ENCODE measurements around the gene SPR.
A peak's percentile ranks its signal among the peaks of the same experiment; 100 is the strongest.

The SPR gene

DNA sequence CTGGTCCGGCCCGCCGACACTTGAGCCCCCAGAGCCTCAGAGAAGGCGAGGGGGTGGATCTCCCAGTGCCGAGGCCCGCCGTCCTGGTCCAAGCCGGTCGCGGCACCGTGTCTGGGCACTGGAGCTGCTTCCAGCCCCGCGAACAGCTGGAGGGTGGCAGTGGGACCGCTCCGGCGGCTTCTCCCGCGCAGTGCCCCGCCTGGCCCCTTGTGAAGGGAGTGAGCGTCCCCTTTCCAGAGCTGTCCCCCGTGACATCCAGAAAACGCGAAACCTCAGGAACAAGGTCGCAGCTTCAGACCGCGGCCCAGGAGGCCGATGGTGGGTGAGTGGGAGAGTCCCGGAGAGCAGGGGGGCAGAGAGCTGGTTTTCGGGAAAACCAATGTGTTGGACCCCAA, 29.5 kb downstream of the SPR start:
- DNase-seq, result no peak

GRCh38 chr2:72917138-72917876, 30.1 kb downstream of the SPR start, which contains the start of gene EMX1:
Gene EMX1 (plus strand): TSS chr2:72917519. CDS start chr2:72917853, 334 bp downstream.
- DNase-seq, result peak; percentile 79

- DNase-seq, result no peak
These were observed 30.8 kb downstream of the SPR start for GRCh38 chr2:72917877-72918553.

GRCh38 chr2:72919414-72920317, 32.5 kb downstream of the SPR start:
- DNase-seq, result no peak

DNA sequence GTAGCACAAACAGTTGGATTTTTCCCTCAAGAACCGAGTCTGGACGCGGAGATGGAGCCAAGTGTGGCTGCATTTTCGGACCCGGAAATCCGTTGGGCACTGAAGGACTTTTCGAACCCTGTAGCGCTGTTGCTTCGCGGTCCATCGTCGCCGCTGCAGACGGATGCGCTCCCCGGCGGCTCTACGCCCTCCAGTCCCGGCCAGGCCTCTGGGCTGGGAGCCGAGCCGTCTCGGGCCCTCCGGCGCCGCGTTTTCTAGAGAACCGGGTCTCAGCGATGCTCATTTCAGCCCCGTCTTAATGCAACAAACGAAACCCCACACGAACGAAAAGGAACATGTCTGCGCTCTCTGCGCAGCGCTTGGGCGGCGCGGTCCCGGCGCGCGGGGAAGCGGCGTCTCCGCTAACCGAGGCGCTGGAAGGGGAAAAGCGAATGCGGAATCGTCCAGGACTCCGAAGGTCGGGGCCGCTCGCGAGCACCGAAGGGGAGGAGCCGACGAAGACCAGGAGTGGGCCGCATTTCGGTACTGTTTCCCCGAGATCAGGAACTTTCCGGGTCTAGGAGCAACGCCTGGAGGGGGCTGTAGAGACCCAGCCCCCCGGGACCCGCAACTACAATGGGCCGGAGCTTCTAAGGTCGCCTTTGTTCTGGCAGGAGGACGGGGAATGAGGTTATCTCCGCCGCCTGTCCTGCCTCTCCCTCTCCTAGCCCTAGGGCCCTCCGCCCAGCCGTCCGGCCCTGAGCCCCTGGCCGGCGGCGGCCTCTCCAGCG, 33.3 kb downstream of the SPR start:
- no peak for DNase-seq

- no peak for DNase-seq
These were observed 34.1 kb downstream of the SPR start for GRCh38 chr2:72921088-72921851.

DNA sequence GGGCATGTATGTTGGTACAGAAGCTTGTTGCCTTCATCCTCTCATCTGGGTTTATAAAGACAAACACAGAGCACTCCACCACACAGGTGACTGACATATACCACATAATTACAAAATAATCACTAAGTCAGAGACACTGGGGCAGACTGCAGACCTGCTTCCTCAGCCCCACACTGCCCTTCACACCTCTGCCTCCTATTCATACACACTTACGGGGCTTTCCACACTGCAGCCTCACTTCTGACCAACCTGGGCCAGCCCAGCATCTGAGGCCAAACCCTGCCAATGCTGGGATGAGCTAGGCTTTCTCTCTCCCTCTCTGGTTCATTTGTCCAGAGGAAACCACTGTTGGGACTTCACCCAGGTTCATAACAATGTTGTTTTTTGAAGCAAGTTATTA, 34.6 kb downstream of the SPR start:
- DNase-seq, result no peak

GRCh38 chr2:72923833-72924352, 36.7 kb downstream of the SPR start:
- DNase-seq, result no peak

DNA sequence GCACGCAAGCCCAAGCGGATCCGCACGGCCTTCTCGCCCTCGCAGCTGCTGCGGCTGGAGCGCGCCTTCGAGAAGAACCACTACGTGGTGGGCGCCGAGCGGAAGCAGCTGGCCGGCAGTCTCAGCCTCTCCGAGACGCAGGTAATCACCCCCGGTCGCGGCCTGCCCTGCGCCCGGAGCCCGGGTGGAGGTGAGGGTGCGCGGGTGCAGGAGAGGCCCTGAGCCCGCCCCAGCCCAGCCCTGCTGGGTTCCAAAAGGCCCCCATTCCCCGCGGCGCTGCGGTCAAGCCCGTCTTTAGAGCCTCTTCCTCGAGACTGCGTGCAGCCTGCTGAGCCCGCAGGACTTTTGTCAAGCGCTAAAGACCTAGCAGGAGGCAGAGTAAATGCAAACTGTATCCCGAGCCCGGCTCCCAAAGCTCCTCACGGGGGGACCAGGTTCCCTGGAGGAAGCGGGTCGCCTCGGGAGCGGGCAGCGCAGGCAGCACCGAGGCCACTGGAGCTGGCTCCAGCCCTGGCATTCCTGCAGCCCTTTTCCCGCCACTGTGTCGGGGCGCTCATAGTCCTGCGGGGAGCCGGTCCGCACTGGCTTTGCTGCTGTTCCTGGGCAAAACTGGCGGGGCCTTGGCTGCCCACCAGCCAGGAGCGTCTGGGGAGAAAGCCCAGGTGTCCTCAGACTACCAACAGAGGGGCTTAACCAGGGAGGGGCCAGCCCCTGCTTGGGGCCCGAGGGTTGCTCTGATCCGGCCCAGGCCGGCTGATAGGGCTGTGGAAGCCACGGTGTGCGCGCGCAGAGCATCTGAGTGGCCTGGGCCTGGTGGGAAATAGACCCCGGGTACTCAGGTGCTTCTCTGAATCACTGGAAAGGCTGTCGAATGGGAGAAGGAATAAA, 37.4 kb downstream of the SPR start:
- no peak for DNase-seq

DNA sequence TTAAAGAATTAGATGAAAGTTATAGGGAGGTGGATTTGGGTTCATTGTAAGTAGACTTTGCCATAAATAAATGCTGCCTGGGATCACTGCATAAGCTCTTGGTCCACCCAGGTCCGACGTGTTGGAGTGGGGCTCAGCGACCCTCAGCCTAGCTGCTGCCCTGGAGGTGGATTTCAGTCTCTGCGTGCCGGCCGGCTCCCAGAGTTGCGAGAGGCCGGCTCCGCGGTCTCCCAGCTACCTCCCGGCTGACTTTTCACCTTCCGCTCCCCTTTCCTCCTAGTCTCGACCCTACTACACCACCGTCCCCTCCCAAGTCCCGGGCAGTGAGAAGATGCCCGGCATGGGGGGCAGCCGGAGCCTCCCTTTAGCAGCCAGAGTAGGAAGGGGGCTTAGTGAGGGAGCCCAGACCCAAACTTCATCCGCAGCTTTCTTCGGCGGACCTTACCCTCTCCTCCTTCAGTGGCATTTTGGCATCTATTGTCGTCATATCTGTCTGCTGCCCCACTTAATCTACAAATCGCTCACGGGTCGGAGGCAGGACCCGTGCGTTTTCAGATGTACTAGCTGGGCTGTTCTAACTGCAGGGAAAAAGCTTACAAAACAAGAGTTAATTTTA, 38.2 kb downstream of the SPR start:
- no peak for DNase-seq

DNA sequence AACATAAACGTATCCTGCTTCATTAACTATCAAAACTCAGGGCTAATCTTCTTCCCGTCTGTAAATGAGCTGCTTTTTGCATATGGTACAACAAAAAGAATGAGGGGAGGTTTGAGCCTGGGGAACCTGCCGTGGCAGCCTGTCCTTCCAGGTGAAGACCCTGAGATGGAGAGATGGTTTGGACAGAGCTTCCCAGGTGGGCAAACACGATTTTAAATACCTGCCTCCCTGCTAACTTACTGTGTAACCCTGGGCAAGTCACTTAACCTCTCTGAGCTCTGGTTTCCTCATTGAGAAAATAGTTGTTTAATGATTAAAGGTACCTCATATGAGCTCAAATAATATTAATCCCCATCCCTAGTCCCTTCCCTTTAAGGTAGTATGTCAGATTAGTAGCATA, 39.2 kb downstream of the SPR start:
- DNase-seq, result no peak

- DNase-seq, result no peak
These were observed 39.7 kb downstream of the SPR start for GRCh38 chr2:72926811-72927465.

- no peak for DNase-seq
These were observed 40.7 kb downstream of the SPR start for GRCh38 chr2:72927619-72928550.

DNA sequence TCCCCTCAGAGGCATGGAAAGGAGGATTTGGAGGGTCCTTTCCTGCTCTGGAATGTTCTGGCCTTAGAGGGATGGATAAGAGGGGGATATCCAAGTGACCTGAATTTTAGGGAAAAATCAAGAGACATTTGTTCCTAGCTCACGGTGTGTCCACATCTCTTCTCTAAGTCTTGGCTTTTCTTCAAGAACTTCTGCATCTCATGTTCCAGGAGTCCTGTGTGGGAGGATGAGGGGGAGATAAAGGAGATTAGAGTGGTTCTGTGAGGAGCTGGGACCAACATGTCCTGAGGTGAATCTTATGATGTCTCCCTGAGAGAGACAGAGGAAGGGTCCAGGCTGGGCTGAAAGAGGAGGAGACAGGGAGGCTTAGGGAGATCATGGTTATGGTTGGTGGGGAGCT, 41.8 kb downstream of the SPR start:
- no peak for DNase-seq

DNA sequence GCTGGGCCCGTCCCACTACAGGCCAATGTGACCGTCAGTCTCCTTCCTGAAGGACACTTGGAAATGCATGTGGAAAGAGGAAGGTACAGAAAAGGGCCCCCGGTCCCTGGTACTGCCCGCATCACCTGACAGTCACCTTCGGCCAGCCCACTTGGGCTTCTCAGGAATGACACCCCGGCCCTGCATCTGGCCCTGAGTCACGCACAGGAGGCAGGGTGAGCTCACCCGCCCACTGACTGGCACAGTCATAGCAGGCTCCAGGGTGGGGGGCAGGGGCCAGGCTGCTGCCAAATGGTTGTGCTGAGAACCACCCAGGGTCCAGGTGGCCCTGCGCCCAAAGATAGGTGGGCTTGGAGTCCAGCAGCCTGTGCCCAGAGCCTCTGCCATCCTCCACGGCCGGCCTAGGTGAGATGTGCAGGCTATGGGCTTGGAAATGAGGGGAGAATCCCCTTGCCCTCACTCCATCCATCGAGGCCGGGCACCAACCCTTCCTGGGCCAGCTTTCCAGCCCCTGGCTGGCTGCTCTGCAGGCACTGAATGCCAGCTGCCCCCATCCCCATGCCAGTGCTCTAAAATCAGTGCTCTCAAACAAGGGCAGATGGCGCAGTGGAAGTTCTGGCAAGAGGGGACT, 44.2 kb downstream of the SPR start:
- DNase-seq, result no peak

- no peak for DNase-seq
These were observed 45.0 kb downstream of the SPR start for GRCh38 chr2:72932045-72932740.

- no peak for DNase-seq
These were observed 45.6 kb downstream of the SPR start for GRCh38 chr2:72932805-72933204.

Measured in NCI-H774 (cell line).